Bronchial epithelial cell (primary cell): Measurements from ENCODE around the gene PPM1L. TPM values are rescaled to one million over a fixed set of nuclear protein-coding genes. Genes with fewer than 3 reads are reported as not detected.
"Not testable (repeated sequence)": the region's sequence is repeated elsewhere in the genome, so short reads cannot be mapped to it uniquely, and the experiment has no call there.

ENCODE experiments used
- DNase-seq: peaks from one replicate; pipeline ENCODE4 v3.0.0-alpha.2; 2010; ENCODE audit warnings: low read depth
- FAIRE-seq: peaks from 2 replicates; lab custom pipeline; 2011; peaks lifted over from hg19 to GRCh38; lab: Jason Lieb, UNC
- H3K27me3 ChIP-seq: 2 replicates; pipeline ENCODE4 v1.5.1; 2011; ENCODE audit warnings: low read length; ENCODE audit not compliant: control insufficient read depth, insufficient read depth
- H3K36me3 ChIP-seq: 2 replicates; pipeline ENCODE4 v1.5.1; 2011; ENCODE audit warnings: low read length; ENCODE audit not compliant: control insufficient read depth, insufficient read depth
- H3K4me3 ChIP-seq: 2 replicates; pipeline ENCODE4 v1.5.1; 2011; ENCODE audit warnings: mild to moderate bottlenecking, low read depth, low read length, control low read depth
- total RNA-seq: library from RNA; depleted of rRNA; stranded (reverse); fragments of >200 nt; gene quantifications from 2 replicates; pipeline ENCODE4 v1.2.1, GENCODE V29; 2014
- TF ChIP-seq, protein P1 (sequence below): IDR thresholded peaks from 2 replicates; pipeline ENCODE4 v1.5.1; 2011; ENCODE audit warnings: mild to moderate bottlenecking, moderate library complexity, low read length, control low read depth, inconsistent platforms; ENCODE audit not compliant: insufficient read depth, severe bottlenecking

The PPM1L gene
- 3.2 and 7.3 TPM in 2 replicates for total RNA-seq

DNA sequence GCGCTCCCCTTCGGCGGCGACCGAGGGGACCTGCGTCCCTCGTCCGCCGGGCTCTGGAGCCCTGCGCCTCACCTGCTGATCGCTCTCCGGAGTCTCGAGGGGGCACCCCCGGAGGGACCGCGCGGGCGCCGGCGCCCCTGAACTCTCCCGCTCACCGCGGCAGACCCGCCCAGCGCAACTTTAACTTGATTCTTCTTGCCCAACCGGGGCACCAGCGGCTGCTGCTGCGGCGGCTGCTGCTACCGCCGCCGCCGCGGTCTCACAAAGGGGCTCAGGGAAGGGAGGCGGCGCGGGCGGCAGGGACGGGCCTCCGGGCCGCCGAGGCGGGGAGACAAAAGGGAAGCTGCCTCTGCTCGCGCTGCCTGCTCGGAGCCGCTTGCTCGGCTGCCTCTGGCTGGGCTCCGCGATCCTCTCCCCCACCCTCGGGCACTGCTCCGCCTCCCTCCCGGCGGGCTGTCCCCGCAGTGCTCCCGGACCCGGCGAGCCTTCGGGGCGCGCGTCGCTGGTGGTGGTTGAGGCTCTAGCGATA, at the start of gene PPM1L:
TSS of gene PPM1L (plus strand) at position 456 of the 529 bp plus-strand sequence.
- H3K4me3 ChIP-seq, result peak within 1 kb of the TSS; percentile 49
- H3K36me3 ChIP-seq, result no peaks in the 10 kb centered on the region
- DNase-seq (peak; percentile 16), FAIRE-seq (no peak)
- H3K27me3 ChIP-seq, result peaks cover 11% of the 10 kb centered on the region
- TF ChIP-seq, protein P1, sequence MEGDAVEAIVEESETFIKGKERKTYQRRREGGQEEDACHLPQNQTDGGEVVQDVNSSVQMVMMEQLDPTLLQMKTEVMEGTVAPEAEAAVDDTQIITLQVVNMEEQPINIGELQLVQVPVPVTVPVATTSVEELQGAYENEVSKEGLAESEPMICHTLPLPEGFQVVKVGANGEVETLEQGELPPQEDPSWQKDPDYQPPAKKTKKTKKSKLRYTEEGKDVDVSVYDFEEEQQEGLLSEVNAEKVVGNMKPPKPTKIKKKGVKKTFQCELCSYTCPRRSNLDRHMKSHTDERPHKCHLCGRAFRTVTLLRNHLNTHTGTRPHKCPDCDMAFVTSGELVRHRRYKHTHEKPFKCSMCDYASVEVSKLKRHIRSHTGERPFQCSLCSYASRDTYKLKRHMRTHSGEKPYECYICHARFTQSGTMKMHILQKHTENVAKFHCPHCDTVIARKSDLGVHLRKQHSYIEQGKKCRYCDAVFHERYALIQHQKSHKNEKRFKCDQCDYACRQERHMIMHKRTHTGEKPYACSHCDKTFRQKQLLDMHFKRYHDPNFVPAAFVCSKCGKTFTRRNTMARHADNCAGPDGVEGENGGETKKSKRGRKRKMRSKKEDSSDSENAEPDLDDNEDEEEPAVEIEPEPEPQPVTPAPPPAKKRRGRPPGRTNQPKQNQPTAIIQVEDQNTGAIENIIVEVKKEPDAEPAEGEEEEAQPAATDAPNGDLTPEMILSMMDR, result no peak

DNA sequence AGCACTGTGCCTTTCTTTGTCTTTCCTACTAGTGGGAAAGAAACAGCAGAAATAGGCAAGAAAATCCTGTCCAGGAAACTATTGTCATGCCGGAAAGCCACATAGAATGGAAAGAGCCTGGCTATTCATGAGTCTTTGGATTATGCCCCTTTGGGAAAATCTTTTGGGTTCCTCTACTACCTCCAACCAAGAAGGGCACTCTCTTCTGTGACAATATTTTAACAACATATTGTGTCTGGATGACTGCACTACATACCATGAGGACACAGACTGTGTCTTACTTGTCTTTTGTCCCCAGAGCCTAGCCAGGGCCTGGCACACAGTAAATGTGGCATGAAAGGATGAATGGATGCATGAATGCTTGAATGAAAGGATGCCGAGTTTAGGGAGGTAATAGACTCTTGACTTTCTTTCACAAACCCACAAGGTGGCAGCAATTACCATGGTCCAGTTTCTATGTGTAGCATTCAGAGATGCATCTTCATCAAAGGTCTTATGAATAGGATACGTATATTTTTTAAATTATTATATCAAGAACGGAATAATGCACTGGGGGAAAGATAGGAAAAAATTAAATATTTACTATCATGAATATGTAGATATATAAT, 48.7 kb upstream of the PPM1L start:
- TF ChIP-seq, protein P1, result peak; percentile 49
- Histone ChIP-seq H3K36me3 (no peaks in the 10 kb centered on the region), H3K27me3 (no peaks in the 10 kb centered on the region), H3K4me3 (no peak overlapping the region)
- peak; percentile 62 for FAIRE-seq
- peak; percentile 58 for DNase-seq

GRCh38 chr3:160709477-160710182, 46.4 kb upstream of the PPM1L start:
- FAIRE-seq (no peak), DNase-seq (no peak)
- TF ChIP-seq, protein P1, result no peak
- Histone ChIP-seq H3K27me3 (no peaks in the 10 kb centered on the region), H3K36me3 (no peaks in the 10 kb centered on the region), H3K4me3 (no peak overlapping the region)

- not testable (repeated sequence) for H3K4me3 ChIP-seq, FAIRE-seq, DNase-seq, H3K27me3 ChIP-seq, H3K36me3 ChIP-seq
Measured at GRCh38 chr3:160713144-160713543, 42.9 kb upstream of the PPM1L start.

GRCh38 chr3:160719710-160720109, 36.3 kb upstream of the PPM1L start:
- TF ChIP-seq, protein P1, result no peak
- no peaks in the 10 kb centered on the region for H3K36me3 ChIP-seq
- H3K4me3 ChIP-seq, result no peak overlapping the region
- H3K27me3 ChIP-seq, result no peaks in the 10 kb centered on the region
- FAIRE-seq (no peak), DNase-seq (no peak)

GRCh38 chr3:160720123-160720746, 35.8 kb upstream of the PPM1L start:
- FAIRE-seq (no peak), DNase-seq (peak; percentile 15)
- TF ChIP-seq, protein P1, result peak; percentile 30
- H3K27me3 ChIP-seq, result no peaks in the 10 kb centered on the region
- H3K4me3 ChIP-seq, result no peak overlapping the region
- no peaks in the 10 kb centered on the region for H3K36me3 ChIP-seq
